IMR-90 (cell line): ENCODE results near the gene MIXL1.

Experiments used
- CTCF ChIP-seq: conservative IDR thresholded peaks from 2 replicates; pipeline ENCODE4 v1.5.1; 2012; ENCODE audit warnings: mild to moderate bottlenecking, low read depth, low read length, improper control_type of control experiment
- MAZ ChIP-seq: IDR thresholded peaks from 2 replicates; pipeline ENCODE4 v1.6.1; 2012; ENCODE audit warnings: low read depth, mild to moderate bottlenecking, low read length, improper control_type of control experiment, moderate library complexity, borderline replicate concordance
- MXI1 ChIP-seq: IDR thresholded peaks from 2 replicates; pipeline ENCODE4 v1.6.1; 2012; ENCODE audit warnings: low read depth, mild to moderate bottlenecking, low read length, moderate library complexity, borderline replicate concordance
- POLR2A ChIP-seq: IDR thresholded peaks from 2 replicates; pipeline ENCODE4 v1.6.1; 2012; ENCODE audit warnings: mild to moderate bottlenecking, low read depth, low read length
- RCOR1 ChIP-seq: IDR thresholded peaks from 2 replicates; pipeline ENCODE4 v1.6.1; 2012; ENCODE audit warnings: mild to moderate bottlenecking, low read length, improper control_type of control experiment; ENCODE audit not compliant: insufficient replicate concordance
- SMC3 ChIP-seq: fragments of 150-350 bp; IDR thresholded peaks from 2 replicates; pipeline ENCODE4 v1.6.1; 2016; ENCODE audit warnings: low read depth, mild to moderate bottlenecking, antibody characterized with exemption, low read length, moderate library complexity
- USF2 ChIP-seq: fragments of 150-350 bp; IDR thresholded peaks from 2 replicates; pipeline ENCODE4 v1.6.1; 2017; ENCODE audit warnings: mild to moderate bottlenecking, antibody characterized with exemption, low read length, low read depth

- TF ChIP-seq CTCF (no peak), SMC3 (no peak), MAZ (no peak), POLR2A (no peak), RCOR1 (no peak), USF2 (no peak), MXI1 (no peak)
These were observed 351 bp downstream of the MIXL1 start for GRCh38 chr1:226223786-226224244.
